AG09309 (cell line): ENCODE measurements around the gene IFI30.

Experiments
- DNase-seq: peaks from one replicate; pipeline ENCODE4 v3.0.0-alpha.2; 2010; ENCODE audit warnings: low read depth
- H3K4me3 ChIP-seq: 2 replicates; pipeline ENCODE4 v1.5.1; 2011; ENCODE audit warnings: mild to moderate bottlenecking, low read depth, low read length, moderate library complexity; ENCODE audit not compliant: control insufficient read depth
- CTCF ChIP-seq: IDR thresholded peaks from 2 replicates; pipeline ENCODE4 v1.5.1; 2011; ENCODE audit warnings: mild to moderate bottlenecking, low read depth, low read length, inconsistent platforms; ENCODE audit not compliant: insufficient read depth, control insufficient read depth; ENCODE audit errors: missing control alignments

IFI30 gene

GRCh38 chr19:18131841-18132596 lies 41.6 kb upstream of the IFI30 start:
- H3K4me3 ChIP-seq = no peak overlapping the region
- DNase-seq = no peak

GRCh38 chr19:18135712-18136584 lies 37.7 kb upstream of the IFI30 start:
- no peak for TF ChIP-seq CTCF
- DNase-seq = no peak
- H3K4me3 ChIP-seq = no peak overlapping the region

More at GRCh38 chr19:18131841-18132596, 41.6 kb upstream of the IFI30 start:
- TF ChIP-seq CTCF = no peak

GRCh38 chr19:18137242-18137641 lies 36.4 kb upstream of the IFI30 start:
- no peak for DNase-seq
- no peak overlapping the region for H3K4me3 ChIP-seq
- no peak for TF ChIP-seq CTCF

GRCh38 chr19:18137657-18138339 lies 35.8 kb upstream of the IFI30 start:
- DNase-seq = no peak
- TF ChIP-seq CTCF = no peak
- no peak overlapping the region for H3K4me3 ChIP-seq

GRCh38 chr19:18140473-18140872 lies 33.1 kb upstream of the IFI30 start:
- DNase-seq = no peak
- H3K4me3 ChIP-seq = no peak overlapping the region
- TF ChIP-seq CTCF = no peak

- no peak for DNase-seq
- TF ChIP-seq CTCF = no peak
- no peak overlapping the region for H3K4me3 ChIP-seq
These were observed 32.6 kb upstream of the IFI30 start for GRCh38 chr19:18141031-18141430.
